WTC11 (cell line): ENCODE data around the gene GMEB2. TPM values are rescaled to one million over a fixed set of nuclear protein-coding genes. Genes with fewer than 3 reads are reported as not detected.

Source experiments
- ATAC-seq: fragments of 200-7000 bp; cut with Tn5 transposase; 2 replicates; pipeline ENCODE4 v1.10.0; 2021; ENCODE audit warnings: mild to moderate bottlenecking, moderate library complexity
- CTCF ChIA-PET: fragments of 300-600 bp; sonication (Branson Sonifier 250); formaldehyde crosslinking; loops from one replicate; lab custom pipeline; 2021; ENCODE audit warnings: antibody characterized with exemption; lab: Charles Lee
- POLR2A ChIA-PET: fragments of 350-600 bp; sonication (Branson Sonifier 250); formaldehyde crosslinking; loops from one replicate; lab custom pipeline; 2021; ENCODE audit warnings: antibody characterized with exemption; lab: Charles Lee
- DNase-seq: peaks from one replicate; pipeline ENCODE4 v3.0.0; 2021; ENCODE audit warnings: low spot score
- H3K27ac Mint-ChIP-seq: 2 replicates; pipeline ENCODE4 v1.8.0; 2021; ENCODE audit warnings: mixed read lengths
- H3K27me3 Mint-ChIP-seq: 2 replicates; pipeline ENCODE4 v1.8.0; 2021; ENCODE audit warnings: low read depth, mild to moderate bottlenecking, moderate library complexity, mixed read lengths
- H3K36me3 Mint-ChIP-seq: 2 replicates; pipeline ENCODE4 v1.8.0; 2021; ENCODE audit warnings: mixed read lengths
- H3K4me1 Mint-ChIP-seq: 2 replicates; pipeline ENCODE4 v1.8.0; 2022; ENCODE audit warnings: mixed read lengths
- H3K4me3 Mint-ChIP-seq: 2 replicates; pipeline ENCODE4 v1.8.0; 2021; ENCODE audit warnings: mild to moderate bottlenecking, moderate library complexity, mixed read lengths
- H3K9me3 Mint-ChIP-seq: 2 replicates; pipeline ENCODE4 v1.8.0; 2021; ENCODE audit warnings: mixed read lengths
- ELF4 ChIP-seq: sonication (generic); formaldehyde crosslinking; IDR thresholded peaks from 2 replicates; pipeline ENCODE4 v1.8.1; 2022; ENCODE audit warnings: low read depth, mild to moderate bottlenecking, moderate library complexity, missing genetic modification reagents
- ESRRA ChIP-seq: sonication (generic); formaldehyde crosslinking; IDR thresholded peaks from 2 replicates; pipeline ENCODE4 v1.8.1; 2022; ENCODE audit warnings: mild to moderate bottlenecking, missing genetic modification reagents, borderline replicate concordance
- GABPB1 ChIP-seq: sonication (generic); formaldehyde crosslinking; IDR thresholded peaks from 2 replicates; pipeline ENCODE4 v1.8.1; 2023; ENCODE audit warnings: mild to moderate bottlenecking, missing genetic modification reagents
- MXD4 ChIP-seq: fragments of 250-450 bp; sonication (Bioruptor Pico); IDR thresholded peaks from 2 replicates; pipeline ENCODE4 v1.8.0; 2021; ENCODE audit warnings: mild to moderate bottlenecking, moderate library complexity, borderline replicate concordance
- MYBL2 ChIP-seq: sonication (generic); formaldehyde crosslinking; IDR thresholded peaks from 2 replicates; pipeline ENCODE4 v1.8.1; 2023; ENCODE audit warnings: mild to moderate bottlenecking, moderate library complexity, missing genetic modification reagents
- NR1H2 ChIP-seq: sonication (generic); formaldehyde crosslinking; IDR thresholded peaks from 2 replicates; pipeline ENCODE4 v1.9.0; 2021; ENCODE audit warnings: mild to moderate bottlenecking, moderate library complexity, missing genetic modification reagents
- NR2C2 ChIP-seq: sonication (generic); formaldehyde crosslinking; IDR thresholded peaks from 2 replicates; pipeline ENCODE4 v1.8.0; 2022; ENCODE audit warnings: mild to moderate bottlenecking, missing genetic modification reagents
- OVOL2 ChIP-seq: fragments of 250-450 bp; sonication (Bioruptor Pico); IDR thresholded peaks from 2 replicates; pipeline ENCODE4 v1.9.0; 2021; ENCODE audit warnings: mild to moderate bottlenecking, borderline replicate concordance
- TP53 ChIP-seq: sonication (generic); formaldehyde crosslinking; IDR thresholded peaks from 2 replicates; pipeline ENCODE4 v1.8.1; 2023; ENCODE audit warnings: mild to moderate bottlenecking, missing genetic modification reagents
- ZNF232 ChIP-seq: sonication (generic); formaldehyde crosslinking; IDR thresholded peaks from 2 replicates; pipeline ENCODE4 v1.8.0; 2022; ENCODE audit warnings: mild to moderate bottlenecking, missing genetic modification reagents
- total RNA-seq: library from RNA; stranded (reverse); gene quantifications from 3 replicates; pipeline ENCODE4 v1.2.3, GENCODE V29; 2021
- TF ChIP-seq, protein P1 (sequence below): sonication (generic); formaldehyde crosslinking; IDR thresholded peaks from 2 replicates; pipeline ENCODE4 v1.8.0; 2023; ENCODE audit warnings: missing genetic modification reagents, mild to moderate bottlenecking, borderline replicate concordance
- TF ChIP-seq, protein P2 (sequence below): sonication (generic); formaldehyde crosslinking; IDR thresholded peaks from 2 replicates; pipeline ENCODE4 v1.8.0; 2022; ENCODE audit warnings: mild to moderate bottlenecking, missing genetic modification reagents
- TF ChIP-seq, protein P3 (sequence below): sonication (generic); formaldehyde crosslinking; IDR thresholded peaks from 2 replicates; pipeline ENCODE4 v1.8.1; 2023; ENCODE audit warnings: mild to moderate bottlenecking, missing genetic modification reagents
- TF ChIP-seq, protein P4 (sequence below): fragments of 250-450 bp; sonication (Bioruptor Pico); IDR thresholded peaks from 2 replicates; pipeline ENCODE4 v2.1.2; 2022; ENCODE audit warnings: mild to moderate bottlenecking, moderate library complexity
- TF ChIP-seq, protein P5 (sequence below): fragments of 250-450 bp; sonication (Bioruptor Pico); IDR thresholded peaks from 2 replicates; pipeline ENCODE4 v1.9.0; 2021; ENCODE audit warnings: moderate library complexity, mild to moderate bottlenecking, inconsistent platforms, borderline replicate concordance
- TF ChIP-seq, protein P6 (sequence below): sonication (generic); formaldehyde crosslinking; IDR thresholded peaks from 2 replicates; pipeline ENCODE4 v1.8.1; 2023; ENCODE audit warnings: mild to moderate bottlenecking, moderate library complexity, missing genetic modification reagents

Gene GMEB2
- total RNA-seq, 1 experiment from 2014 or later = 14.8 TPM

DNA sequence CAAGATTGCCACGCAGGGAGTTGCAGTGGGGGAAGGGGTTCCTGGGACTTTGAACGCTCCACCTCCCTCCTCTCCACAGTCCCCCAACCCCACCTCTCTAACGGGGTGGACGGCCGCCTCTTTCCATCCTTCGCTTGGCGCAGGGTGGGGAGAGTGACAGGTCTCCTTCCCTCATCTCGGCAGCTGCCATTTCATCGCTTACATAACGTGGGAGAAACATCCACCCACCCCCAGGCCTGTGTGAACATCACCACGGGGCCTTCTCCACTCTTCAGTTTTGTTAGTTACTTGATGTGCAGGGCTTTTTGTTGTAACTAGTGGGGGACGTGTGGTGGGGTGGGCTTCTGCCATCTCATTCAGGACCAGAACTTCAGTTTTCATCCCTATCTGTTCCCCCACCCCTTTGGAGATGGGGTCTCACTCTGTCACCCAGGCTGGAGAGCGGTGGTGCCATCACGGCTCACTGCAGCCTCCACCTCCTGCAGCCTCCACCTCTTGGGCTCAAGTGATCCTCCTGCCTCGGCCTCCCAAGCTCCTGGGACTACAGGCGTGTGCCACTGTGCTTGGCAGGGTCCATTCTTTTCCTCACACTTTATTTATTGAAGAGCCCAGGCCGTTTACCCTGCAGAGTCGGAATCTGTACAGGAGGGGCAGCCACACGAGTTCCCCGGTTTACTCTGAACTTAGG, 48.9 kb upstream of the GMEB2 start:
- Mint-ChIP-seq H3K4me1 (no peaks in the 10 kb centered on the region), H3K36me3 (peaks cover 9% of the 10 kb centered on the region; the same call in 1 of the 2 replicates), H3K4me3 (no peak overlapping the region), H3K9me3 (no peaks in the 10 kb centered on the region), H3K27me3 (no peaks in the 10 kb centered on the region), H3K27ac (no peak overlapping the region)
- TF ChIP-seq, protein P1, sequence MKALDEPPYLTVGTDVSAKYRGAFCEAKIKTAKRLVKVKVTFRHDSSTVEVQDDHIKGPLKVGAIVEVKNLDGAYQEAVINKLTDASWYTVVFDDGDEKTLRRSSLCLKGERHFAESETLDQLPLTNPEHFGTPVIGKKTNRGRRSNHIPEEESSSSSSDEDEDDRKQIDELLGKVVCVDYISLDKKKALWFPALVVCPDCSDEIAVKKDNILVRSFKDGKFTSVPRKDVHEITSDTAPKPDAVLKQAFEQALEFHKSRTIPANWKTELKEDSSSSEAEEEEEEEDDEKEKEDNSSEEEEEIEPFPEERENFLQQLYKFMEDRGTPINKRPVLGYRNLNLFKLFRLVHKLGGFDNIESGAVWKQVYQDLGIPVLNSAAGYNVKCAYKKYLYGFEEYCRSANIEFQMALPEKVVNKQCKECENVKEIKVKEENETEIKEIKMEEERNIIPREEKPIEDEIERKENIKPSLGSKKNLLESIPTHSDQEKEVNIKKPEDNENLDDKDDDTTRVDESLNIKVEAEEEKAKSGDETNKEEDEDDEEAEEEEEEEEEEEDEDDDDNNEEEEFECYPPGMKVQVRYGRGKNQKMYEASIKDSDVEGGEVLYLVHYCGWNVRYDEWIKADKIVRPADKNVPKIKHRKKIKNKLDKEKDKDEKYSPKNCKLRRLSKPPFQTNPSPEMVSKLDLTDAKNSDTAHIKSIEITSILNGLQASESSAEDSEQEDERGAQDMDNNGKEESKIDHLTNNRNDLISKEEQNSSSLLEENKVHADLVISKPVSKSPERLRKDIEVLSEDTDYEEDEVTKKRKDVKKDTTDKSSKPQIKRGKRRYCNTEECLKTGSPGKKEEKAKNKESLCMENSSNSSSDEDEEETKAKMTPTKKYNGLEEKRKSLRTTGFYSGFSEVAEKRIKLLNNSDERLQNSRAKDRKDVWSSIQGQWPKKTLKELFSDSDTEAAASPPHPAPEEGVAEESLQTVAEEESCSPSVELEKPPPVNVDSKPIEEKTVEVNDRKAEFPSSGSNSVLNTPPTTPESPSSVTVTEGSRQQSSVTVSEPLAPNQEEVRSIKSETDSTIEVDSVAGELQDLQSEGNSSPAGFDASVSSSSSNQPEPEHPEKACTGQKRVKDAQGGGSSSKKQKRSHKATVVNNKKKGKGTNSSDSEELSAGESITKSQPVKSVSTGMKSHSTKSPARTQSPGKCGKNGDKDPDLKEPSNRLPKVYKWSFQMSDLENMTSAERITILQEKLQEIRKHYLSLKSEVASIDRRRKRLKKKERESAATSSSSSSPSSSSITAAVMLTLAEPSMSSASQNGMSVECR (CRISPR knock-in tag) = no peak
- TF ChIP-seq, protein P2, sequence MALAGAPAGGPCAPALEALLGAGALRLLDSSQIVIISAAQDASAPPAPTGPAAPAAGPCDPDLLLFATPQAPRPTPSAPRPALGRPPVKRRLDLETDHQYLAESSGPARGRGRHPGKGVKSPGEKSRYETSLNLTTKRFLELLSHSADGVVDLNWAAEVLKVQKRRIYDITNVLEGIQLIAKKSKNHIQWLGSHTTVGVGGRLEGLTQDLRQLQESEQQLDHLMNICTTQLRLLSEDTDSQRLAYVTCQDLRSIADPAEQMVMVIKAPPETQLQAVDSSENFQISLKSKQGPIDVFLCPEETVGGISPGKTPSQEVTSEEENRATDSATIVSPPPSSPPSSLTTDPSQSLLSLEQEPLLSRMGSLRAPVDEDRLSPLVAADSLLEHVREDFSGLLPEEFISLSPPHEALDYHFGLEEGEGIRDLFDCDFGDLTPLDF (CRISPR knock-in tag) = no peak
- TF ChIP-seq ESRRA (CRISPR knock-in tag) (no peak), NR2C2 (CRISPR knock-in tag) (no peak), ELF4 (CRISPR knock-in tag) (no peak), TP53 (no peak), OVOL2 (CRISPR knock-in tag) (no peak)
- TF ChIP-seq, protein P3, sequence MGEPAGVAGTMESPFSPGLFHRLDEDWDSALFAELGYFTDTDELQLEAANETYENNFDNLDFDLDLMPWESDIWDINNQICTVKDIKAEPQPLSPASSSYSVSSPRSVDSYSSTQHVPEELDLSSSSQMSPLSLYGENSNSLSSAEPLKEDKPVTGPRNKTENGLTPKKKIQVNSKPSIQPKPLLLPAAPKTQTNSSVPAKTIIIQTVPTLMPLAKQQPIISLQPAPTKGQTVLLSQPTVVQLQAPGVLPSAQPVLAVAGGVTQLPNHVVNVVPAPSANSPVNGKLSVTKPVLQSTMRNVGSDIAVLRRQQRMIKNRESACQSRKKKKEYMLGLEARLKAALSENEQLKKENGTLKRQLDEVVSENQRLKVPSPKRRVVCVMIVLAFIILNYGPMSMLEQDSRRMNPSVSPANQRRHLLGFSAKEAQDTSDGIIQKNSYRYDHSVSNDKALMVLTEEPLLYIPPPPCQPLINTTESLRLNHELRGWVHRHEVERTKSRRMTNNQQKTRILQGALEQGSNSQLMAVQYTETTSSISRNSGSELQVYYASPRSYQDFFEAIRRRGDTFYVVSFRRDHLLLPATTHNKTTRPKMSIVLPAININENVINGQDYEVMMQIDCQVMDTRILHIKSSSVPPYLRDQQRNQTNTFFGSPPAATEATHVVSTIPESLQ = no peak
- TF ChIP-seq, protein P4, sequence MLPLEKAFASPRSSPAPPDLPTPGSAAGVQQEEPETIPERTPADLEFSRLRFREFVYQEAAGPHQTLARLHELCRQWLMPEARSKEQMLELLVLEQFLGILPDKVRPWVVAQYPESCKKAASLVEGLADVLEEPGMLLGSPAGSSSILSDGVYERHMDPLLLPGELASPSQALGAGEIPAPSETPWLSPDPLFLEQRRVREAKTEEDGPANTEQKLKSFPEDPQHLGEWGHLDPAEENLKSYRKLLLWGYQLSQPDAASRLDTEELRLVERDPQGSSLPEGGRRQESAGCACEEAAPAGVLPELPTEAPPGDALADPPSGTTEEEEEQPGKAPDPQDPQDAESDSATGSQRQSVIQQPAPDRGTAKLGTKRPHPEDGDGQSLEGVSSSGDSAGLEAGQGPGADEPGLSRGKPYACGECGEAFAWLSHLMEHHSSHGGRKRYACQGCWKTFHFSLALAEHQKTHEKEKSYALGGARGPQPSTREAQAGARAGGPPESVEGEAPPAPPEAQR = no peak
- ChIA-PET POLR2A (no interaction called here), CTCF (no interaction called here)
- DNase-seq (no peak), ATAC-seq (no peak)

DNA sequence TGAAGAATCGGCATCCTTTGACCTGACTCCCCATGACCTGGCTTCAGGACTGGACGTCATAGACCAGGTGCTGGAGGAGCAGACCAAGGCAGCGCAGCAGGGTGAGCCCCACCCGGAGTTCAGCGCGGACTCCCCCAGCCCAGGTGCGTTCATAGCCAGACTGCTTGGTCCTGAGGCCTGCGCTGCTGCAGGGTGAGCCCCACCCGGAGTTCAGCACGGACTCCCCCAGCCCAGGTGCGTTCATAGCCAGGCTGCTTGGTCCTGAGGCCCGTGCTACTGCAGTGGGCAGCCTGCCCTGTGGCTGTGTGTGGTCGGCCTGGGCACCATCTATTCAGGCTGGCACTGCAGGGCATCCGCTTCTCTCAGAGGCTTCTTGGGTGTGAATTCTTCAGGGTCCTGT, 47.0 kb upstream of the GMEB2 start:
- POLR2A ChIA-PET = no interaction called here
- no peaks in the 10 kb centered on the region for H3K4me1 Mint-ChIP-seq
- no peak for DNase-seq
- ATAC-seq = no peak
- no peak overlapping the region for H3K4me3 Mint-ChIP-seq
- peaks cover 13% of the 10 kb centered on the region for H3K36me3 Mint-ChIP-seq
- H3K27ac Mint-ChIP-seq = peak overlapping the region; percentile 45; the same call in 1 of the 2 replicates
- no peaks in the 10 kb centered on the region for H3K27me3 Mint-ChIP-seq
- no peaks in the 10 kb centered on the region for H3K9me3 Mint-ChIP-seq
- CTCF ChIA-PET = no interaction called here
- TF ChIP-seq, protein P5, sequence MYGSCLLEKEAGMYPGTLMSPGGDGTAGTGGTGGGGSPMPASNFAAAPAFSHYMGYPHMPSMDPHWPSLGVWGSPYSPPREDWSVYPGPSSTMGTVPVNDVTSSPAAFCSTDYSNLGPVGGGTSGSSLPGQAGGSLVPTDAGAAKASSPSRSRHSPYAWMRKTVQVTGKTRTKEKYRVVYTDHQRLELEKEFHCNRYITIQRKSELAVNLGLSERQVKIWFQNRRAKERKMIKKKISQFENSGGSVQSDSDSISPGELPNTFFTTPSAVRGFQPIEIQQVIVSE = no peak
- TF ChIP-seq GABPB1 = no peak
- TF ChIP-seq, protein P3 = no peak
- TF ChIP-seq, protein P6, sequence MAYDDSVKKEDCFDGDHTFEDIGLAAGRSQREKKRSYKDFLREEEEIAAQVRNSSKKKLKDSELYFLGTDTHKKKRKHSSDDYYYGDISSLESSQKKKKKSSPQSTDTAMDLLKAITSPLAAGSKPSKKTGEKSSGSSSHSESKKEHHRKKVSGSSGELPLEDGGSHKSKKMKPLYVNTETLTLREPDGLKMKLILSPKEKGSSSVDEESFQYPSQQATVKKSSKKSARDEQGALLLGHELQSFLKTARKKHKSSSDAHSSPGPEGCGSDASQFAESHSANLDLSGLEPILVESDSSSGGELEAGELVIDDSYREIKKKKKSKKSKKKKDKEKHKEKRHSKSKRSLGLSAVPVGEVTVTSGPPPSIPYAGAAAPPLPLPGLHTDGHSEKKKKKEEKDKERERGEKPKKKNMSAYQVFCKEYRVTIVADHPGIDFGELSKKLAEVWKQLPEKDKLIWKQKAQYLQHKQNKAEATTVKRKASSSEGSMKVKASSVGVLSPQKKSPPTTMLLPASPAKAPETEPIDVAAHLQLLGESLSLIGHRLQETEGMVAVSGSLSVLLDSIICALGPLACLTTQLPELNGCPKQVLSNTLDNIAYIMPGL = no peak
- no peak for TF ChIP-seq NR1H2
- TF ChIP-seq MXD4 = no peak
- TF ChIP-seq ZNF232 (CRISPR knock-in tag) = no peak
- TF ChIP-seq MYBL2 (CRISPR knock-in tag) = no peak
